ENCODE results near the gene DDX46.
"Not testable (repeated sequence)": the region's sequence is repeated elsewhere in the genome, so short reads cannot be mapped to it uniquely, and the experiment has no call there.

The DDX46 gene

DNA sequence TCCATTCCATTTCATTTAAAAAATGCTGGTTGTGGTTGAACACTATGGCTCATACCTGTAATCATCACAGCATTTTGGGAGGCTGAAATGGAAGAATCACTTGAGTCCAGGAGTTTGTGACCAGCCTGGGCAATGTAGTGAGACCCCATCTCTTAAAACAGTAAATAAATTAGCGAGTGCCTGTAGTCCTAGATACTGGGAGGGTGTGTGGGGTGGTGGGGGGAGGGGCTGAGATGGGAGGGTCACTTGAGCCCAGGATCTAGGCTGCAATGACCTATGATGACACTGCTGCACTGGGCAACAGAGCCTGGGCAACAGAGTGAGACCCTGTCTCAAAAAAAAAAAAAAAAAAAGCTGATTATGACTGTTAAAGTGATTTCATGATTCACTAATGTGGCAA, 29.1 kb downstream of the DDX46 start:
- DNase-seq, result no peak

DNA sequence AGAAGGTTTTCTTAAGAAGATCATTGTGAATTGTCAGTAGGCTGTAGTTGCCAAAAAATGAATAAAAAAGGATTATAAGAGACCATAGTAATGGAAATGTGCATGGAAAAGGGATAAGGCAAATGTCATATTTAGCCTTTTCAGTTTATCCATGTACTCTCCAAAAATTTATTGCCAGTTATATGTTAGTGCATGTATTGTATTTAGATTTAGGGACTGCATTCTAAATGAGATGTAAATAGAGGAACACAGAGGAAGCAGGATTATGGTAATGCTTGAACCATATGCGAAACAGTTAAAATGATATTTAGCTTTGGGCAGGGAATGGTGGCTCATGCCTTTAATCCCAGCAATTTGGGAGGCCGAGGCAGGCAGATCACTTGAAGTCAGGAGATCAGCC, 33.0 kb downstream of the DDX46 start:
- no peak for DNase-seq

GRCh38 chr5:134792286-134792685, 33.7 kb downstream of the DDX46 start:
- DNase-seq, result no peak

- DNase-seq, result no peak
Observed at GRCh38 chr5:134793111-134793510, 34.5 kb downstream of the DDX46 start.

- no peak for DNase-seq
Observed at GRCh38 chr5:134794082-134794481, 35.5 kb downstream of the DDX46 start.

DNA sequence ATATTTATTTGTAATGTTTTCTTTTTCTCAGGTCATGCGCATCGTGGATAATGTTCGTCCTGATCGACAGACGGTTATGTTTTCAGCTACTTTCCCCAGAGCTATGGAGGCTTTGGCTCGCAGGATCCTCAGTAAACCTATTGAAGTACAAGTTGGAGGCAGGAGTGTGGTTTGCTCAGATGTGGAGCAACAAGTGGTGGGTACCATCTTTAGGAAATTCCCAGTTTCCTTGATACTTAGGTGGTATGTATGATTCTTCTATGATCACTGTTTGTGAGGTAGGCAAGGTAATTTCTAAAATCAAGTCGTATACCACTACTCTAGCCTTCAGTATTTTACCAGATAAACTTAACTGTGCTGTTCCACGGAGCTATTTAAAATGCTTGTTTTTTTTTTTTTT, 36.2 kb downstream of the DDX46 start:
- no peak for DNase-seq

- no peak for DNase-seq
Observed at GRCh38 chr5:134798468-134798867, 39.9 kb downstream of the DDX46 start.

DNA sequence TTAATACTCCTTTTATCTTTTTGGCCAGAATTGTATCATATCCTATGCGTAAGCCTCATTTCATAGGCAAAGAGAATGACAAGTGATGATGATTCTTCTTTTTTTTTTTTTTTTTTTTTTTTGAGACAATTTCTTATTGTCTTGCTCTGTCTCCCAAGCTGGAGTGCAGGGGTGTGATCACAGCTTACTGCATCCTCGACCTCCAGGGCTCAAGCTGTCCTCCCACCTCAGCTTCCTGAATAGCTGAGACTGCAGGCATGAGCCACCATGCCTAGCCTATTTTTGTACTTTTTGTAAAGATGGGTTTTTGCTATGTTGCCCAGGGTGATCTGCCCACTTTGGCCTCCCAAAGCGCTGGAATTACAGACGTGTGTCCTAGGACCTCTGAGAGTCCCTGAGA, 45.2 kb downstream of the DDX46 start:
- DNase-seq, result no peak

- DNase-seq, result peak; percentile 14
Observed at GRCh38 chr5:134813407-134813806, 54.8 kb downstream of the DDX46 start.

DNA sequence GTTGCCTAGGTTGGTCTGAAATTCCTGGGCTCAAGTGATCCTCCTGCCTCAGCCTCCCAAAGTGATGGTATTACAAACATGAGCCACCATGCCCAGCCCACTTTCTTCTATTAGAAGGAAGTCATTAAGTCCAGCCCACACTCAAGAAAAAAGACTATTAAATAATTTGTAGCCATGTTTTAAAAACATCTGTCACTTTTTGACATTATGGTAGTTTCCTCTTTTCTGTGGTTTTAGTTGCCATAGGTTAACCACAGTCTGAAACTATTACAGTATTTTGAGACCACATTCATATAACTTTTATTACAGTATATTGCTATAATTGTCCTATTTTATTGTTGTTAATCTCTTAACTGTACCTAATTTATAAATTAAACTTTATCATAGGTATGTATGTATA, 55.2 kb downstream of the DDX46 start:
- DNase-seq, result no peak

DNA sequence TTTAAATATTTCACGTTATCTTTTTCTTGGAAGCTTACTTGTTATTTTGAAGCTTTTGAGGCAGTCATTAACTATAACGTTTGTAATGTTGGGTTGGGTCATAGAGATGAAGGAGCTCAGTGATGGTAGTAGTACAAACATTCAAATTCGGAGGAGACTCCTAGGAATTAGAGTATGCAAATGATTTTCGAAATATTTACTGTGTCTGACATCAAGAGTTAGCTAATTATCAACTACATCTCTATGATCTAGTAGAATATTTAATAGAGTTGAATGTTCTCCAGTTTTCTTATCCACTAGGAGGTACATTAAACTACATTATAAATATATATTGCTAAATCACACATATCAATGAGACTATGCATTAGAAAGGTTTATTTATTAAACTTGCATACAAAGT, 58.4 kb downstream of the DDX46 start:
- no peak for DNase-seq

DNA sequence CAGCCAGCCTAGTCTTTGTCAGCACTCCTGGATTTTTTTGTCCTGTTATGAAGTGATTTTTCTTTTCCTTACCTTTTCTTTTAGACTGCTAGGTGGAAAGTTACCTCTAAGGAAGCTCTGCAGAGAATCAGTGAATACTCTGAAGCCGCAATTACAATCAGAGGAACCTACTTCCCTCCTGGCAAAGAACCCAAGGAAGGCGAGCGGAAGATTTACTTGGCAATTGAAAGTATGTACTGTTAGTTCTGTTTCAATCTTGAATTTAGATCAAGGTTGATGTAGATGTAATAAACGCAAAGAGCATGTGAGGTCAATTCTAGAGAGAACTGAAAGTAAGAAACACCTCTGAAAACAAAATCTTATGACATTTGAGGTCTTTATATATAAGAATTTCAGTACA, 60.2 kb downstream of the DDX46 start:
- no peak for DNase-seq

DNA sequence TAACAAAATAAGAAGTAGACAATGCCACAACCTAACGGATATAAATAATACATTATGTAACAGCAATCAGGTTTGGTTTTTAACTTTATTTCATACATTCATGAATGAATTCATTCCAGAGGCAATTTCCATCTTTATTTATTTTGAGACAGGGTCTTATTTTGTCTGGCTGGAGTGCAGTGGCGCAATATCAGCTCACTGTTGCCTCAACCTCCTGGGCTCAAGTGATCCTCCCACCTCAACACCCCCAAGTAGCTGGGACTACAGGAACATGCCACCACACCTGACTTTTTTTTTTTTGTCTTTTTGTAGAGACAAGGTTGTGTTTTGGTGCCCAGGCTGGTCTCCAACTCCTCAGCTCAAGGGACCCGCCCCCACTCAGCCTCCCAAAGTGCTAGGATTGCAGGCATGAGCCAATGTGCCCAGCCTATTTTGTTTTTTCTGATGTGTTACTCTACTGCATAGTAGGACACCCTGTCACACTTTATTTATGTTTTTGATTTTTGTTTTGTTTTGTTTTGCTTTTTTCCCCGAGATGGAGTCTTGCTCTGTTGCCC, 60.9 kb downstream of the DDX46 start:
- DNase-seq, result no peak

- DNase-seq, result no peak
Observed at GRCh38 chr5:134821841-134822240, 63.3 kb downstream of the DDX46 start.

GRCh38 chr5:134824681-134825080, 66.1 kb downstream of the DDX46 start:
- no peak for DNase-seq

DNA sequence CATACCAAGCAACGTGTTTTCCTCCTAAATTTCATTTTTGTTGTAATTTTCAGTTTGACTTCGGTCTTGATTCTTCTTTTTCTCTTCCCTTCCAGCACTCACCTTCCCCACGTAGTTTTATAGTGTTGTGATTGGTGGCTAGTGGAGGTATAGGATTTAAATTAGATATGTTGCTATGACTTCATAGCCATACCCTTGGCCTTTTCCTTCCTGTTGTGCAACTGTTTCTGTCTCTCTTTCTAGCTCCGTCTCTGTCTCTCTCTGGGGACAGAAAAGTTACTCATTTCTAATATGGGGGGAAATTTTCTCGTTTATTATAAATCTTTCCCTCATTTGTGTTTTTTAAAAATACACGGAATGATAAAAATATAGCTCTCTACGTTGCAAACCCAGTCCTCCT, 66.6 kb downstream of the DDX46 start:
- DNase-seq, result no peak

GRCh38 chr5:134833340-134834032, 74.9 kb downstream of the DDX46 start:
- no peak for DNase-seq

GRCh38 chr5:134835623-134836022, 77.0 kb downstream of the DDX46 start:
- no peak for DNase-seq

GRCh38 chr5:134837530-134838181, 79.1 kb downstream of the DDX46 start:
- no peak for DNase-seq

GRCh38 chr5:134838361-134838760, 79.8 kb downstream of the DDX46 start:
- not testable (repeated sequence) for DNase-seq

DNA sequence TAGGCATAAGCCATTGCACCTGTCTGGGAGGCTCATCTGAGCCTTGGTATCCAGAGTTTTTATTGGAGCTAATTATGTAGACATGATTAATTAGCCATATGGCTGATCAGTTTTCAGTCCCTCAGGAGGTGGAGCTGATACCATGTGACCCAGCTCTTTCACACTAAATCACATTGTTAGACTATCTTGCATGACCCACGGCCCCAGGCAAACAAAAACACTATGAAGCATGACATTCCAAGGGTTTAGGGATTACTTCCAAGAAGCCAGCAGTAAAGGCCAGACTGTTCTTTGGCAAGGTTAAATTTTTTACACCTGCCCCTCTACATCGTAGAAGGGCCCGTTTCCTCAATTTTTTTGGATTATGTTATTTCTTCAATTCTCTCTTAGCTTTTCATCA, 82.2 kb downstream of the DDX46 start:
- DNase-seq, result no peak

GRCh38 chr5:134844252-134844651, 85.7 kb downstream of the DDX46 start:
- DNase-seq, result no peak

GRCh38 chr5:134845335-134845851, 86.8 kb downstream of the DDX46 start:
- DNase-seq, result no peak

All from CD4-positive, alpha-beta T cell treated with Interleukin-21 for 1 hour (primary cell).